ENCODE data around the gene KCNMA1. TPM values are rescaled to one million over a fixed set of nuclear protein-coding genes. Genes with fewer than 3 reads are reported as not detected.
"Not testable (repeated sequence)": the region's sequence is repeated elsewhere in the genome, so short reads cannot be mapped to it uniquely, and the experiment has no call there.

The KCNMA1 gene
- total RNA-seq, 1 donor from 2014 or later, result 0.21 TPM

DNA sequence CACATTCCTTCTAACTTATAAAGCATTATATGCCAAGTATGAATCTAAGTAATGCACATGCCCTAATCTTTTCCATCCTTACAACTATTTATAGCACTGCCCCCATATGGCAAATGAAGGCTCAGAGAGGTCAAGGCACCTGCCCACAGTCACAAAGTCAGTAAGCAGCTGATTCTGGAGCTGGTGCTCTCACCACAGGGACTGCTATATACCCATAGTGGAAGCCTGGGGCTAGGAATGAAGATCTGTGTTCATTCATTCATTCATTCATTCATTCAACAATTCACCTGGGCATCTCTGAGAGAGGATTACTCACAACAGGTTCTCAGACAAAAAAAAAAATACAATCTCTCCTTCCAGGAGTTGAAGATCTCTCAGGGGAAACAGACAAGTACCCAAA is 213.4 kb downstream of the KCNMA1 start:
- Mint-ChIP-seq H3K4me1 (ENCODE audit: low read depth) (no peaks in the 10 kb centered on the region), H3K27me3 (ENCODE audit: low read depth) (no peaks in the 10 kb centered on the region)

DNA sequence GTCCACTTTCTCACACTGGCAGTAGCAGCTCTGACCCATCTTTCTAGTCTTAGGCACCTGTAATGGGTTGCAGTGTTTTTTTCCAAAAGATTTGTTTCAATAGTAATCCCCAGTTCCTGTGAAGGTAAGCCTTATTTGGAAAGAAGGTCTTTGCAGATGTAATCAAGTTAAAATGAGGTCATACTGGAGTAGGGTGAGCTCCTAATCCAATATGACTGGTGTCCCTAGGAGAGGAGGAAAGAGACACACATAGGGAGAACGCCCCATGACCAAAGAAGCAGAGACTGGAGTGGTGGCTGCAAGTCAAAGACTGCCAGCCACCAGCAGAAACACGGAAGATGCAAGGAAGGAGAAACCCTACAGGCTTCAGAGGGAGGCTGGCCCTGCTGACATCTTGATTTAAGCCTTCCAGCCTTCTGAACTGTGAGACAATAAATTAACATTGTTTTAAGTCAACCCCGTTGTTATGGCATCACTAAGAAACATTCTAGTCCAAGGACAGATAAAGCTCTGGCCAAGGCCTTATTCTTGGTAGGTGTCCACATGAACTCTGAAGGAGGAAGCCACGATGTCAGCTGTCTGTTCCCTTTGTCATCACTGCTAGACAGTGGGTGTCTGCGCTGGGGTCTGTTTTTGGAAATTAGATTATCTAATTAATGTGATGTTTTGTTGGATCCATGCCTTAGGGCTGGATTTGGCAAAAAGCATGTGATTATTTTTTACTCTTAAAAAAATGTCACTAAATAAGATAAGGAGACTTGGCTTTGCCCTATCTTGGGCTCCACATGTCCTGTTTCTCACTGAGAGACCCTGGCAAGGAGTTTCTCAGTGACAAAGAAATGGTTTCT is 214.9 kb downstream of the KCNMA1 start:
- intact Hi-C loops (cut with micrococcal nuclease), result no loop called here
- DNase-seq (ENCODE audit: low spot score), result no peak
- H3K27me3 Mint-ChIP-seq (ENCODE audit: low read depth), result no peaks in the 10 kb centered on the region
- H3K4me1 Mint-ChIP-seq (ENCODE audit: low read depth), result no peaks in the 10 kb centered on the region
- no peaks in the 10 kb centered on the region for H3K36me3 Mint-ChIP-seq (ENCODE audit: low read depth)
- H3K27ac Mint-ChIP-seq, result no peak overlapping the region
- no peaks in the 10 kb centered on the region for H3K9me3 Mint-ChIP-seq
- no peak overlapping the region for H3K4me3 Mint-ChIP-seq (ENCODE audit: low read depth)

More for the DNA sequence above, 213.4 kb downstream of the KCNMA1 start:
- Mint-ChIP-seq H3K9me3 (no peaks in the 10 kb centered on the region), H3K4me3 (ENCODE audit: low read depth) (no peak overlapping the region), H3K27ac (no peak overlapping the region), H3K36me3 (ENCODE audit: low read depth) (no peaks in the 10 kb centered on the region)
- DNase-seq (ENCODE audit: low spot score), result no peak
- intact Hi-C loops (cut with micrococcal nuclease), result no loop called here

DNA sequence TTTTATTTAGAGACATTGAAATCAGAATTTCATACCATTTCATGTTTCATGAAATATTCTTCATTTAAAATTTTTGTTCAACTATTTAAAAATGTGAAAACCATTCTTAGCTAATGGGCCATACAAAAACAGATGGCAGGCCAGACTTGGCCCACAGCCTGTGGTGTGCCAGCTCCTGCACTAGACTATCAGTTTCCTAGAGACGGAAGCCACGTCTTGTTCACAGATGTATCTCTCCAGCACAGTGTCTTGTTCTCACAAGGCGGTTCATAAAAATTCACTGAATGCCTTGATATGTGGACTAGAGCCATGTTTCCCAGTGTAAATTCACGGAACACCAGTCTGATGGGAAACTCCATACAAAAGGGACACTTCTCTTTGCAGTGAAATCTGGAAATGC is 216.0 kb downstream of the KCNMA1 start:
- Mint-ChIP-seq H3K4me1 (ENCODE audit: low read depth) (no peaks in the 10 kb centered on the region), H3K4me3 (ENCODE audit: low read depth) (no peak overlapping the region), H3K27ac (no peak overlapping the region), H3K36me3 (ENCODE audit: low read depth) (no peaks in the 10 kb centered on the region), H3K27me3 (ENCODE audit: low read depth) (no peaks in the 10 kb centered on the region), H3K9me3 (no peaks in the 10 kb centered on the region)
- no peak for DNase-seq (ENCODE audit: low spot score)
- intact Hi-C loops (cut with micrococcal nuclease), result no loop called here

DNA sequence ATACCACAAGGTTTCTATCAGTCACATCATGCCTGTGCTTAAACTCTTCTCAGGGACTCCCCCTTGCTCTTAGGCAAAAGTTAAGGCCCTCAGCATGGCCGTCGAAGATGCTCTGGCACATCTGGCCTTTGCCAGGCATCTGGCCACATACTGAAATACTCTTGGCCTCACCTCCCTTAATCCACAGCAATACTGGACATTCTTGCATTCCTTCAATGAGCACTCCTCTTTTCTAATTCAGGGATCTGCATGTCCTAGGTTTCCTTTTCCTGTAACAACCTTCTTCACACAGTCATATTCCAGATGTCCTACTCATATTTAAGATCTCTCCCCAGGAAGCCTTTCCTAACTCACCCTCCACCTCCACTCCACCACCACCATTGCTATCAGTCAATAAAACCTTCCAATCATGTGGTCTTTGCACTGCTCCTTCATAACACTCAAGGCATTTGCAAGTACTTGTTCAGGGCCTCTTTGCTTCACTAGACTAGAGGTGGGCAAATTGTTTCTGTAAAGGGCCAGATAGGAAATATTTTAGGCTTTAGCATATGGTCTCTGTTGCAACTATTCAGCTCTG is 216.6 kb downstream of the KCNMA1 start:
- Mint-ChIP-seq H3K27me3 (ENCODE audit: low read depth) (no peaks in the 10 kb centered on the region), H3K9me3 (no peaks in the 10 kb centered on the region), H3K4me3 (ENCODE audit: low read depth) (no peak overlapping the region), H3K36me3 (ENCODE audit: low read depth) (no peaks in the 10 kb centered on the region), H3K27ac (no peak overlapping the region), H3K4me1 (ENCODE audit: low read depth) (no peaks in the 10 kb centered on the region)
- intact Hi-C loops (cut with micrococcal nuclease), result no loop called here
- no peak for DNase-seq (ENCODE audit: low spot score)

DNA sequence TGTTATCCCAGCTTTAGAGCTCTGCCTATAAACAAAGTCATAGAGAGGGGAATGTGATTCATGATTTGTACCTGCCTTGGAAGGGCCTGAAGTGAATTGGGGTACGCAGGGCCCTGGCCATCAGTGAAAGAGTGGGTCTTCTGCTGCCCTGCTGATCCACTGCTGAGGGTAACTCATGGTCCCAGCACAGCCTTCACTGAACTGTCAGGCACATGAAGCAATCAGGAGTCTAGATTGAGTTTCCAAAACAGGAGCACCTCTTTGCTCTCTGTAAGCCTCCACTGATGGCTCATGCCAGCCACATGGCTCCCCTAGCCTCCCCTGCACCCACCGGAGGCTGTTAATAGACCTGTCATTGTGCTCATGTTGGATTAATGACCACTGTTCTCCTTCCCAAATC is 217.6 kb downstream of the KCNMA1 start:
- intact Hi-C loops (cut with micrococcal nuclease), result no loop called here
- Mint-ChIP-seq H3K27ac (no peak overlapping the region), H3K4me3 (ENCODE audit: low read depth) (no peak overlapping the region), H3K27me3 (ENCODE audit: low read depth) (no peaks in the 10 kb centered on the region), H3K9me3 (no peaks in the 10 kb centered on the region), H3K36me3 (ENCODE audit: low read depth) (no peaks in the 10 kb centered on the region), H3K4me1 (ENCODE audit: low read depth) (no peaks in the 10 kb centered on the region)
- DNase-seq (ENCODE audit: low spot score), result no peak

DNA sequence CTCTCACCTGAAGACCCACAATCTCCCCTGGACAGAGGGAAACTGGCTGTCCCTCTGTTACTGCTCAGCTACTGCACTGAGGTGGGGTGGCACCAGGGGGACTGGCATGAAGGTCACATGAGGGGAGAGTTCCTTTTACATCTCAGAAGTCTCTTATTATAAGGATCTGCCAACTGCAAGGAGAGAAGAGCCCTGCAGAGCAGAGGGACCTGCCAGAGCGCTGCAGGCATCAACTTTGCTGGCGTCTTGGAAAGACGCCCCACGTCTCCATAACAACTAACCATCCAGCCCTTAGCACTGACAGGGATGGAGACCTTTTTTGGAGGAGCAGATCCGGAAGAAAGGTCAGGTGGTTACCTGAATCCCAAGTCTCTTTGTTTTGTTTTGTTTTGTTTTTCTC is 218.6 kb downstream of the KCNMA1 start:
- Mint-ChIP-seq H3K9me3 (no peaks in the 10 kb centered on the region), H3K36me3 (ENCODE audit: low read depth) (no peaks in the 10 kb centered on the region), H3K4me1 (ENCODE audit: low read depth) (no peaks in the 10 kb centered on the region), H3K4me3 (ENCODE audit: low read depth) (no peak overlapping the region), H3K27ac (no peak overlapping the region), H3K27me3 (ENCODE audit: low read depth) (no peaks in the 10 kb centered on the region)
- DNase-seq (ENCODE audit: low spot score), result no peak
- intact Hi-C loops (cut with micrococcal nuclease), result no loop called here

DNA sequence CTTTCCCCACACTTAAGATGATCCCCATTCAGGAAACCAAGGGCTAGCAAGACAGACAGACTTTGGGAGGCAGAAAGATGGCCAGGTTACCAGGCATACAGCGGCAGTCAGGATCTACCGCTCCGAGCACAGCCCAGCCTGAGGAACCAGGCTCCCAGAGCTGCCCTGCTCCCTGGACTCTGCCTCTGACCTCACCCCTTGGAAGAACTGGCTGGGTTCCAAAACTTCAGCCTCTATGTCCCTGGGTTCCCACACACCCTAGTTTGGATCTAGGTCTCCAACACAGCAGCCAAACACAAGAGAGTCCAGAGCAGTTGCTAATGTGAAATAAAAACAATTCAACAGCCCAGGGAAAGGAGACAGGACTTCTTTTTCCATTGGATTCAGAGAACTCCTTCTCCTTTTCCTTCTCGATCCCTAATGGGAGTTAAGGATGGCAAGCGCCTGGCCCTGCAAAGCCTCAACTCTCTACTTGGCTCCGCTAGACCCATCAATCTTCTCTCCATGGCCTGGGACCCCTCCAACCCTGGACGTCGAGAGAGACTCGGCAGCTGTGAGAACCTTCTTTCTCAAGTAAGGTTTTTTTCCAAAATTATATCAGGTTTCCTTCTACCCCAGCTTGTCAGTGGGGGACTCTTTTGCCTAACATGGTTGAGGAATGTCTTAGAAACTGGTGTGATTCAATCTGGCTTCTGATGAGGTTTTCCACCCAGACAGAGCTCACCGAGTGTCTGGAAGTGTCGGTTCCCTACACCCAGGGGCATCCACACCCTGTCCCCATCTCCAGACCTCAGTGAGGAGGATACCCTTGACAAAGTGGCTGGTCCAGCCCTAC is 219.6 kb downstream of the KCNMA1 start:
- intact Hi-C loops (cut with micrococcal nuclease), result no loop called here
- H3K27me3 Mint-ChIP-seq (ENCODE audit: low read depth), result no peaks in the 10 kb centered on the region
- H3K4me1 Mint-ChIP-seq (ENCODE audit: low read depth), result no peaks in the 10 kb centered on the region
- no peak overlapping the region for H3K27ac Mint-ChIP-seq
- H3K9me3 Mint-ChIP-seq, result no peaks in the 10 kb centered on the region
- H3K36me3 Mint-ChIP-seq (ENCODE audit: low read depth), result no peaks in the 10 kb centered on the region
- DNase-seq (ENCODE audit: low spot score), result no peak
- no peak overlapping the region for H3K4me3 Mint-ChIP-seq (ENCODE audit: low read depth)

DNA sequence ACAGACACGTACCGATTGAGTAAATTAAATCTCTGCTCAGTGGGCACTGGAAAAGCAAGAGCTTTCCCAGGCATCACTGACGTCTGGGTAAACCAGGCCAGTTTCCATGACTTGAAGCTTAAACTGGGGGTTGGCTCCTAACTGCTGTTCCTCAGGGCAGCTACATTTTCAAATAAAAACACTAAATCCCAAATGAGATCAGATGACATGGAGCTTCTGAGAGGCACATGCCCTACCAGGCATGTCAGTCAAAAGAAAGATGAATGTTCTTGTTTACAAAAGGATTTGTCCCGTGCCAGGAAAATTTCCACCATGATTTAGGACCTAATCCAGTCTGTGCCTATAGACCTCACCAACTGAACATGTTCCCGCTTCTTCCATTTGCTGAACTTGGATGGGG is 220.2 kb downstream of the KCNMA1 start:
- intact Hi-C loops (cut with micrococcal nuclease), result no loop called here
- Mint-ChIP-seq H3K4me1 (ENCODE audit: low read depth) (no peaks in the 10 kb centered on the region), H3K27ac (no peak overlapping the region), H3K27me3 (ENCODE audit: low read depth) (no peaks in the 10 kb centered on the region), H3K4me3 (ENCODE audit: low read depth) (no peak overlapping the region), H3K36me3 (ENCODE audit: low read depth) (no peaks in the 10 kb centered on the region), H3K9me3 (no peaks in the 10 kb centered on the region)
- no peak for DNase-seq (ENCODE audit: low spot score)

DNA sequence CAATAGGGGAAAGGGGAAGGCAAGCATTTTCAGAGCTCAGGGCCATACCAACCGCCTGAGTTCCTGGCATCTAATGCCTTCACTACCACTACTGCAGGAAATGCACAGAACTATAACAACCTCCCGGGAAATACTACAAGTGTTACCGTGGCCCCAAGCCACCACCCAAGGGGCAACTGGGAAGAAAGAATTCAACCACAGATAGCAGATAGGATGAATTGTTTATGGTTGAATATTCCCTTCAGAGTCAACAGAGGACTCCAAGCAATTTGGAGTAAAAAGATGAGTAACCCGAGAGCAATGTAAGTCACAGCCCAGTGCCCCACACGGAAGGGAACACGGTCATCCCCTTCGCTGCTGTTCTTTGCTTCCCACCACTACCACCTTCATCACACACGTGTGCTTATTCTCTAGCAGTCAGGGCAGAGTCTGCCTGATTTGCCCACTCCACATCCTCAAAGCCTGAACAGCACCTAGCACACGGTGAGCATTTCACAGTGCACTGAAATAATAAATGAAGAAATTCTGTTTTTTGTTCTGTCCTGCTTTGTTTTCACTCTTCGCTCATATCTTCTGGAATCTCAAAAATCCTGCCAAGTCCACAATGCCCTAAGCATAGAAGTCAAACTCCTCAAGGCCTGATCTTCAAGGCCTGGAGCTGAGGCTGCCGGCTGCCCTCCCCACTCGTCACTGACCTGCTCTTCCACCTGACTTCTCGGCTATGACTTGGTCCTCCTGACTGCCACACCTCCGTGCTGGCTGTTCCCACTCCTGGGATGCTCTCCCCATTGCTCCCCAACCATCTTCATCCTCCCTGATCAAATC is 221.1 kb downstream of the KCNMA1 start:
- Mint-ChIP-seq H3K27ac (no peak overlapping the region), H3K4me3 (ENCODE audit: low read depth) (no peak overlapping the region), H3K27me3 (ENCODE audit: low read depth) (no peaks in the 10 kb centered on the region), H3K36me3 (ENCODE audit: low read depth) (no peaks in the 10 kb centered on the region), H3K4me1 (ENCODE audit: low read depth) (no peaks in the 10 kb centered on the region), H3K9me3 (no peaks in the 10 kb centered on the region)
- intact Hi-C loops (cut with micrococcal nuclease), result no loop called here
- no peak for DNase-seq (ENCODE audit: low spot score)

DNA sequence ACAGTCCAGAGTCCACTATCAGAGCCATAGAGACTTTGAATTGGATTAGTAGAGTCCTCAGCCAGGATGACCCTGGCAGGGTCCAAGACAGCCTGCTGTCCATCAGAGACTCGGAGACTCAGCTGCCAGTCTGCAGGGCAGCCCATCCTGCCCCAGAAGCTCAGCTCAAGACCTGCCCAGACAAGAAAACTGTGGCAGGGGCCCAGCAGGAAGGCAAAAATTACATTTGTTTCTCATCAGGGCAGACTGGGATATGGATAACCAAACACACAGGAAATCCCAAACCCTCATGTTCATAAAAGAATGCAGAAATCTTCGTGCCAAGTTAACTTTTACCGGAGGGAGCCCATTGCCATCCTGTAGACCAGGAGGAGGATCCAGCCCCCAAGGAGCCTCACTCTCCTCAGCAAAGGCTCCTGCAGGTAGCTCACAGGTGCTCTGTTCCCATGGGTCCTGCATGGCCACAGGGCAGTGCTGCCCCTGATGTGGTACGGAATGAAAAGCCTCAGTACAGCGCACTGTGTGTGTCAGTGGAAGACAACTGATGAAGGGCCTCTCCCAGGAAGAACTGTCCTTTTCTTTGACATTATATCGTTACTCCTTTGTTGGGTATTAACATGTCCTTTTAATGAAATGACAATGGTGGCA is 222.2 kb downstream of the KCNMA1 start:
- Mint-ChIP-seq H3K4me3 (ENCODE audit: low read depth) (no peak overlapping the region), H3K27me3 (ENCODE audit: low read depth) (no peaks in the 10 kb centered on the region), H3K4me1 (ENCODE audit: low read depth) (no peaks in the 10 kb centered on the region), H3K9me3 (no peaks in the 10 kb centered on the region), H3K27ac (no peak overlapping the region), H3K36me3 (ENCODE audit: low read depth) (no peaks in the 10 kb centered on the region)
- intact Hi-C loops (cut with micrococcal nuclease), result no loop called here
- no peak for DNase-seq (ENCODE audit: low spot score)

DNA sequence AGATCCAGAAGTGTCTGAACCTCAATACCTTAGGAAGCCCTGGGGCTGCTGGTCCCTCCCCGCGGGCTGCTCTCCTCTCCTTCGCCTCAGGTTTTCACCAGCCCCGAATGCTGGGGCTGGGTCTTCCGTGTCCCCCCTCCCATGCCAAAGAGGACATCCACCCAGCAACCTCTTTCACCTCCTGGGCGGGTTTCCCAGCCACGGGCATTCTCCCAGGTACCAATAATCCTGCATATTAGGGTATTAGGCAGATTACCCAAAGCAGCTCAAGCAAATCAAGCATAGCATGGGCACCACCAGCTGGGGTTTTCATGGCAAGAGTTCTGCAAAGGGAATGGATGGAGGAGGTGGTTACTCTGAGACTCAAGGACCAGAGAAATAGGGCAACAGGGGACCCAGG is 224.4 kb downstream of the KCNMA1 start:
- H3K4me3 Mint-ChIP-seq (ENCODE audit: low read depth), result no peak overlapping the region
- H3K27ac Mint-ChIP-seq, result no peak overlapping the region
- H3K9me3 Mint-ChIP-seq, result no peaks in the 10 kb centered on the region
- DNase-seq (ENCODE audit: low spot score), result no peak
- intact Hi-C loops (cut with micrococcal nuclease), result no loop called here
- no peaks in the 10 kb centered on the region for H3K36me3 Mint-ChIP-seq (ENCODE audit: low read depth)
- no peaks in the 10 kb centered on the region for H3K4me1 Mint-ChIP-seq (ENCODE audit: low read depth)
- no peaks in the 10 kb centered on the region for H3K27me3 Mint-ChIP-seq (ENCODE audit: low read depth)

DNA sequence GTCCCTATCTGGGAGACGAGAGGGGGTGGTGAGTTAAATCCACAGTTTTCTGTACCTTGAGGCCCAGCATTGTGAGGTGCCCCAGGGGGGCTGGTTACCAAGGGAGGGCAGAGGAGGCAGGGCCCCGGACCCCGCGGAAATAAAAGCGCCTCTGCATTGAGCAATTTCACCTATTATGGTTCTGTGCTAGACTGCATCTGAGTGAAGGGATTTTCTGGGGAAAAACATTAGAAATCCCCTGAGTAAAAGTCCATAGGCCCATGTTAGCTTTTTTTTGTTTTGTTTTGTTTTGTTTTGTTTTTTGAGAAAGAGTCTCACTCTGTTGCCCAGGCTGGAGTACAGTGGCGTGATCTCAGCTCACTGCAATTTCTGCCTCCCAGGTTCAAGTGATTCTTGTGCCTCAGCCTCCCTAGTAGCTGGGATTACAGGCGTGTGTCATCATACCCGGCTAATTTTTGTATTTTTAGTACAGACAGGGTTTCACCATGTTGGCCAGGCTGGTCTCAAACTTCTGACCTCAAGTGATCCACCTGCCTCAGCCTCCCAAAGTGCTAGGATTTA is 225.0 kb downstream of the KCNMA1 start:
- H3K27me3 Mint-ChIP-seq (ENCODE audit: low read depth); H3K36me3 Mint-ChIP-seq (ENCODE audit: low read depth); H3K27ac Mint-ChIP-seq; H3K4me1 Mint-ChIP-seq (ENCODE audit: low read depth); H3K4me3 Mint-ChIP-seq (ENCODE audit: low read depth); intact Hi-C loops (cut with micrococcal nuclease); DNase-seq (ENCODE audit: low spot score); H3K9me3 Mint-ChIP-seq: not testable (repeated sequence)

All from activated T-helper 2 cell treated with anti-CD3 and anti-CD28 coated beads, Interferon-gamma antibody, Interleukin-2, Interleukin-4, amounts not matched to agents 10 μg/mL and 5 μg/mL and 100 μg/mL, durations not matched to agents 14 hours and 24 hours and 36 hours (primary cell).